PC-9 (cell line): ENCODE data around the gene C7orf57.

ENCODE experiments used
- EZH2 ChIP-seq: fragments of 200-600 bp; sonication (generic); IDR thresholded peaks from 2 replicates; pipeline ENCODE4 v1.8.0; 2017; ENCODE audit warnings: antibody characterized with exemption, low read depth
- TF ChIP-seq, protein P1 (sequence below): fragments of 200-600 bp; sonication (generic); conservative IDR thresholded peaks from 2 replicates; pipeline ENCODE4 v1.6.1; 2017; ENCODE audit warnings: mixed run types, antibody characterized with exemption, mild to moderate bottlenecking, moderate library complexity

DNA sequence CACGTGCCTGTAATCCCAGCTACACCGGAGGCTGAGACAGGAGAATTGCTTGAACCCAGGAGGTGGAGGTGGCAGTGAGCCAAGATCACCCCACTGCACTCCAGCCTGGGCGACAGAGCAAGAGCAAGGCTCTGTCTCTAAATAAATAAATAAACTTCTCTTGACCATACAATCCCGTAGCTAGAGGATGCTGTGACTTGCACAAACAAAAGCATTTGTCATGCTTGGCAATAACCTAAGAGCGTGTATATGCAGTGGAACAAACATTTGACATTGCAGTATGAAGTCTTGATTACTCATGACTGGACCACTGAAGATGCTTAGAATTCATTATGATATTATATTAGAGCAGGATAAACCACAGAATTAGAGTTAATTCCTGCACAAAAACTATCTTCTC lies 1.4 kb upstream of the C7orf57 start:
- TF ChIP-seq, protein P1, sequence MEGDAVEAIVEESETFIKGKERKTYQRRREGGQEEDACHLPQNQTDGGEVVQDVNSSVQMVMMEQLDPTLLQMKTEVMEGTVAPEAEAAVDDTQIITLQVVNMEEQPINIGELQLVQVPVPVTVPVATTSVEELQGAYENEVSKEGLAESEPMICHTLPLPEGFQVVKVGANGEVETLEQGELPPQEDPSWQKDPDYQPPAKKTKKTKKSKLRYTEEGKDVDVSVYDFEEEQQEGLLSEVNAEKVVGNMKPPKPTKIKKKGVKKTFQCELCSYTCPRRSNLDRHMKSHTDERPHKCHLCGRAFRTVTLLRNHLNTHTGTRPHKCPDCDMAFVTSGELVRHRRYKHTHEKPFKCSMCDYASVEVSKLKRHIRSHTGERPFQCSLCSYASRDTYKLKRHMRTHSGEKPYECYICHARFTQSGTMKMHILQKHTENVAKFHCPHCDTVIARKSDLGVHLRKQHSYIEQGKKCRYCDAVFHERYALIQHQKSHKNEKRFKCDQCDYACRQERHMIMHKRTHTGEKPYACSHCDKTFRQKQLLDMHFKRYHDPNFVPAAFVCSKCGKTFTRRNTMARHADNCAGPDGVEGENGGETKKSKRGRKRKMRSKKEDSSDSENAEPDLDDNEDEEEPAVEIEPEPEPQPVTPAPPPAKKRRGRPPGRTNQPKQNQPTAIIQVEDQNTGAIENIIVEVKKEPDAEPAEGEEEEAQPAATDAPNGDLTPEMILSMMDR: no peak
- no peak for TF ChIP-seq EZH2
